GM23248 (cell line): ENCODE measurements around the gene SUPV3L1. TPM values are rescaled to one million over a fixed set of nuclear protein-coding genes. Genes with fewer than 3 reads are reported as not detected.
"Not testable (repeated sequence)": the region's sequence is repeated elsewhere in the genome, so short reads cannot be mapped to it uniquely, and the experiment has no call there.

Source experiments
- DNase-seq: peaks from one replicate; pipeline ENCODE4 v3.0.0-alpha.2; 2015
- H2AFZ ChIP-seq: fragments of 200-600 bp; sonication (generic); 2 replicates; pipeline ENCODE4 v1.6.1; 2016; ENCODE audit warnings: antibody characterized with exemption
- H3F3A ChIP-seq: fragments of 200-600 bp; sonication (generic); 2 replicates; pipeline ENCODE4 v1.6.1; 2016; ENCODE audit warnings: mild to moderate bottlenecking, antibody characterized with exemption, mixed run types; ENCODE audit not compliant: insufficient read depth
- H3K27ac ChIP-seq: fragments of 200-600 bp; sonication (generic); 2 replicates; pipeline ENCODE4 v1.5.1; 2016; ENCODE audit warnings: mild to moderate bottlenecking
- H3K27me3 ChIP-seq: fragments of 200-600 bp; sonication (generic); replicated peaks from 2 replicates; pipeline ENCODE4 v1.6.1; 2016; ENCODE audit warnings: mild to moderate bottlenecking; ENCODE audit not compliant: insufficient read depth
- H3K36me3 ChIP-seq: fragments of 200-600 bp; sonication (generic); 2 replicates; pipeline ENCODE4 v1.6.1; 2016; ENCODE audit warnings: low read depth, mild to moderate bottlenecking
- H3K4me1 ChIP-seq: fragments of 200-600 bp; sonication (generic); 2 replicates; pipeline ENCODE4 v1.6.1; 2016; ENCODE audit warnings: mild to moderate bottlenecking; ENCODE audit not compliant: insufficient read depth
- H3K4me2 ChIP-seq: fragments of 200-600 bp; sonication (generic); one replicate; pipeline ENCODE4 v1.6.1; 2016; ENCODE audit warnings: mild to moderate bottlenecking; ENCODE audit not compliant: unreplicated experiment
- H3K4me3 ChIP-seq: fragments of 200-600 bp; sonication (generic); 2 replicates; pipeline ENCODE4 v1.5.1; 2016; ENCODE audit warnings: mild to moderate bottlenecking
- H3K79me2 ChIP-seq: fragments of 200-600 bp; sonication (generic); 2 replicates; pipeline ENCODE4 v1.6.1; 2016; ENCODE audit warnings: mild to moderate bottlenecking; ENCODE audit not compliant: insufficient read depth
- H3K9ac ChIP-seq: fragments of 200-600 bp; sonication (generic); 2 replicates; pipeline ENCODE4 v1.6.1; 2016; ENCODE audit warnings: mild to moderate bottlenecking
- H3K9me2 ChIP-seq: fragments of 200-600 bp; sonication (generic); 2 replicates; pipeline ENCODE4 v1.6.1; 2016; ENCODE audit warnings: mixed run types, mild to moderate bottlenecking, moderate library complexity; ENCODE audit not compliant: insufficient read depth
- H3K9me3 ChIP-seq: fragments of 200-600 bp; sonication (generic); one replicate; pipeline ENCODE4 v1.6.1; 2017; ENCODE audit warnings: low read depth
- H4K20me1 ChIP-seq: fragments of 200-600 bp; sonication (generic); 2 replicates; pipeline ENCODE4 v1.6.0; 2016; ENCODE audit not compliant: insufficient read depth
- EZH2 ChIP-seq: fragments of 200-600 bp; sonication (generic); IDR thresholded peaks from 2 replicates; pipeline ENCODE4 v1.6.1; 2018; ENCODE audit warnings: antibody characterized with exemption, mild to moderate bottlenecking; ENCODE audit not compliant: insufficient read depth, poor library complexity, severe bottlenecking
- EZH2phosphoT487 ChIP-seq: fragments of 200-600 bp; sonication (generic); IDR thresholded peaks from 2 replicates; pipeline ENCODE4 v1.6.1; 2018; ENCODE audit warnings: antibody characterized with exemption, moderate library complexity, mild to moderate bottlenecking, low read depth; ENCODE audit not compliant: insufficient read depth
- WGBS, 2 experiments: methylation state at CpG; one replicate each; pipeline ENCODE4 v1.1.6; 2015 to 2017; ENCODE audit warnings: low lambda C conversion rate in 2 of 2, low coverage in 1 of 2; ENCODE audit errors: missing lambda C conversion rate in 2 of 2; 5-methylcytosine and 5-hydroxymethylcytosine counted together
- in situ Hi-C: fragments of 300-500 bp; cut with MboI; formaldehyde crosslinking; loops from 2 replicates; pipeline ENCODE4 v1.15.0; 2020
- polyA plus RNA-seq: library from polyadenylated mRNA; unstranded; fragments of >200 nt; fragmentation: Nextera tagmentation; extraction: Ambion mirVana; gene quantifications from 2 replicates; pipeline ENCODE4 v1.2.1, GENCODE V29; 2016
- total RNA-seq: library from RNA; depleted of rRNA; stranded (reverse); fragments of >200 nt; shearing (Covaris generic); gene quantifications from 2 replicates; pipeline ENCODE4 v1.2.3, GENCODE V29; 2014; rRNA removed

The SUPV3L1 gene
- 18.2 and 29.9 TPM in 2 replicates for total RNA-seq
- 28.1 and 29.8 TPM in 2 replicates for polyA plus RNA-seq

DNA sequence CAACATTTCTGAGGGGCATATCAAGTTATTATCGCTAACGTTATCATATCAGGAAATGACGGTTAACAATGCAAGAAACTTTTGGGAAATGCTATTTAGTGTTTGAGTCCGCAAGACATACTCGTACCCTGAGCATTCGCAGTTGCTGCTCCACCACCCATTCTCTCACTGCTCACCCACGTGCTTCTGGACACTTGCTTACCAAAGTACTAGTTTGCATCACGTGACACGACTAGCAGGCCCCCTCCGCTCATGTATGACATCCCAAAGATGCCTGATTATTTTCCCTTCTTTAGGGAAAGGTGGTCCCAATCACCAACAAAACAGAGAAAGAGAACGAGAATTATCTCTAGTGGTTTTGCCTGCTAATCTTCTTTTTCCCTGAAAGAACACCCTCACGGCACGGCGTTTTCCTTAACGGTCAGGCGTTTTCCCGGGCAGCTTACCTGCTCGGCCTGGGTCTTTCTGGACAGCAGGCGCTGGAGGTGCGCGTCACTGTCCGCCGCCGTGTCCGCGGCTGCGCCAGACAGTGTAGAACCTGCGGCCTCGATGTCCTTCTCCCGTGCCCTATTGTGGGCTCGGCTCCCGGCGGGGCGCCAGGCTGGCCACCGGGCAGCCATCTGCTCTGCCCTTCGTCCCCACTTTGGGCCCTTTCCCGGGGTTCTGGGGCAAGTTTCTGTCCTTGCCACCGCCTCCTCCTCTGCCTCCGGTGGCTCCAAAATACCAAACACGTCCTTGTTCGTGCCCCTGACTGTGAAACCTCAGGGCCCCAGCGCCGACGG is at the start of gene SUPV3L1:
Gene SUPV3L1 (plus strand): TSS at position 492 of the 782 bp plus-strand sequence. CDS start 58 bp downstream, at position 550.
- H3F3A ChIP-seq, result peaks cover 4% of the 10 kb centered on the region; the same call in 1 of the 2 replicates
- H3K79me2 ChIP-seq, result peaks cover 49% of the 10 kb centered on the region
- peak within 1 kb of the TSS; percentile 95 for H3K27ac ChIP-seq
- no peak for TF ChIP-seq EZH2phosphoT487
- no peak for TF ChIP-seq EZH2
- no peaks in the 10 kb centered on the region for H4K20me1 ChIP-seq
- peak within 1 kb of the TSS; percentile 98 for H3K4me3 ChIP-seq
- H3K4me2 ChIP-seq, result peak within 1 kb of the TSS; percentile 88
- in situ Hi-C loops, result no loop called here
- H3K9me2 ChIP-seq, result no peaks in the 10 kb centered on the region
- no peaks in the 10 kb centered on the region for H3K9me3 ChIP-seq
- no peaks in the 10 kb centered on the region for H3K27me3 ChIP-seq
- WGBS, 2 experiments, result 0% methylated on average over 36 to 40 of the region's 44 CpGs
- H3K4me1 ChIP-seq, result peaks cover 7% of the 10 kb centered on the region
- DNase-seq, result peak; percentile 100
- H2AFZ ChIP-seq, result peak within 1 kb of the TSS; percentile 89
- peak within 1 kb of the TSS; percentile 100 for H3K9ac ChIP-seq
- no peaks in the 10 kb centered on the region; the same call in 1 of the 2 replicates for H3K36me3 ChIP-seq

GRCh38 chr10:69130251-69130650 is 49.8 kb upstream of the SUPV3L1 start:
- H3K36me3 ChIP-seq, result peaks cover 9% of the 10 kb centered on the region; the same call in 1 of the 2 replicates
- H3K27me3 ChIP-seq, result no peaks in the 10 kb centered on the region
- WGBS, 2 experiments, result 44 to 46% methylated on average over 2 of the region's 2 CpGs
- no peaks in the 10 kb centered on the region for H4K20me1 ChIP-seq
- H3K4me2 ChIP-seq, result peak overlapping the region; percentile 5
- TF ChIP-seq EZH2, result no peak
- no peak for TF ChIP-seq EZH2phosphoT487
- DNase-seq, result peak; percentile 55
- H3K4me1 ChIP-seq, result peaks cover 19% of the 10 kb centered on the region
- H3K27ac ChIP-seq, result no peak overlapping the region
- H3F3A ChIP-seq, result peaks cover 5% of the 10 kb centered on the region
- H3K4me3 ChIP-seq, result no peak overlapping the region
- H3K9me2 ChIP-seq, result no peaks in the 10 kb centered on the region
- peaks cover 100% of the 10 kb centered on the region for H3K79me2 ChIP-seq
- no peak overlapping the region for H3K9ac ChIP-seq
- H3K9me3 ChIP-seq, result no peaks in the 10 kb centered on the region
- H2AFZ ChIP-seq, result no peak overlapping the region
- in situ Hi-C loops, result no loop called here

GRCh38 chr10:69139961-69140360 is 40.1 kb upstream of the SUPV3L1 start:
- no peak overlapping the region for H3K4me2 ChIP-seq
- peaks cover 100% of the 10 kb centered on the region for H3K79me2 ChIP-seq
- H3K4me1 ChIP-seq, result no peaks in the 10 kb centered on the region
- H3F3A ChIP-seq, result no peaks in the 10 kb centered on the region
- in situ Hi-C loops, result no loop called here
- no peak for TF ChIP-seq EZH2
- no peak for TF ChIP-seq EZH2phosphoT487
- H3K9me2 ChIP-seq, result no peaks in the 10 kb centered on the region
- no peak for DNase-seq
- H4K20me1 ChIP-seq, result no peaks in the 10 kb centered on the region
- H3K36me3 ChIP-seq, result peaks cover 6% of the 10 kb centered on the region; the same call in 1 of the 2 replicates
- H3K9me3 ChIP-seq, result no peaks in the 10 kb centered on the region
- H3K27ac ChIP-seq, result no peak overlapping the region
- no peak overlapping the region for H3K9ac ChIP-seq
- no peak overlapping the region for H2AFZ ChIP-seq
- no peak overlapping the region for H3K4me3 ChIP-seq
- 79 to 86% methylated on average over 2 of the region's 2 CpGs for WGBS, 2 experiments
- no peaks in the 10 kb centered on the region for H3K27me3 ChIP-seq

DNA sequence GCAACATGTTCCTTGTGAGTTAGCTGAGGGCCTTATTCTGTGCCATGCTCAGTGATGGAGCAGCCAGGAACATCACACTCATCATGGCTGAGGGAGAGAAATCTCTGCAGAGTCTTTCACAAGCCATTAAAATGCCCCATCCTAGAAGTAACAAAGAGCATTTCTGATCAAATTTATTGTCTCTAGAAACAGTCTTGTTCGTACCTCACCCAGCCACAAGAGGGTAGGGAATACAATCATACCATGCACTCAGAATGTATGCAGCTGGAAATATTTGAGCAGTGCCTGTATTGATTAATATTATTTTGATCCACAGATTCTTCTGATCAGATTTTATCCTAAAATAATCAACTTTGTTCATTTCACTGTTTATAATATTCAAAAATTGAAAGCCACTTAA is 38.7 kb upstream of the SUPV3L1 start:
- H2AFZ ChIP-seq, result no peak overlapping the region
- H3K4me2 ChIP-seq, result no peak overlapping the region
- H3K4me1 ChIP-seq, result no peaks in the 10 kb centered on the region
- 0 out of 2 replicates have a peak, but pooled peaks cover 3% of the 10 kb centered on the region for H3K36me3 ChIP-seq
- no peaks in the 10 kb centered on the region for H4K20me1 ChIP-seq
- no peaks in the 10 kb centered on the region for H3K27me3 ChIP-seq
- no peak overlapping the region for H3K27ac ChIP-seq
- 56 to 68% methylated on average over 1 of the region's 1 CpG for WGBS, 2 experiments
- TF ChIP-seq EZH2phosphoT487, result no peak
- TF ChIP-seq EZH2, result no peak
- no peaks in the 10 kb centered on the region for H3K9me2 ChIP-seq
- no peak overlapping the region for H3K4me3 ChIP-seq
- peaks cover 100% of the 10 kb centered on the region for H3K79me2 ChIP-seq
- no peaks in the 10 kb centered on the region for H3K9me3 ChIP-seq
- DNase-seq, result no peak
- no peaks in the 10 kb centered on the region for H3F3A ChIP-seq
- no peak overlapping the region for H3K9ac ChIP-seq
- in situ Hi-C loops, result no loop called here

- H3K27me3 ChIP-seq, H3K27ac ChIP-seq, H3F3A ChIP-seq, H3K4me2 ChIP-seq, H3K4me1 ChIP-seq, H3K4me3 ChIP-seq, H3K9me2 ChIP-seq, H3K9ac ChIP-seq, H3K36me3 ChIP-seq, DNase-seq, H2AFZ ChIP-seq, in situ Hi-C loops, H4K20me1 ChIP-seq, H3K9me3 ChIP-seq: not testable (repeated sequence)
- peaks cover 100% of the 10 kb centered on the region for H3K79me2 ChIP-seq
- WGBS, 2 experiments, result 100% methylated on average over 2 to 3 of the region's 3 CpGs
Measured at GRCh38 chr10:69142074-69142473, 38.0 kb upstream of the SUPV3L1 start.
